ENCODE results near the gene NFKB2. TPM values are rescaled to one million over a fixed set of nuclear protein-coding genes. Genes with fewer than 3 reads are reported as not detected.

The NFKB2 gene
- total and polyA plus RNA-seq, 2 of the 8 experiments (the other 6 are each of a cell fraction or from before 2014, with no cell fraction given): 20.4 to 31.4 TPM

GRCh38 chr10:102395400-102396316, at the start of gene NFKB2 (continued):
- TF ChIP-seq ATF3 (IDR thresholded peaks at IDR 0.05; ENCODE audit: insufficient read depth, low read depth, low read length) (no peak), TEAD4 (IDR thresholded peaks at IDR 0.05; ENCODE audit: low read depth, low read length) (peak; percentile 61; the same call in 1 of the 2 replicates), FOSL1 (IDR thresholded peaks at IDR 0.05; ENCODE audit: insufficient read depth, low read depth, low read length) (no peak), CTCF (IDR thresholded peaks at IDR 0.05; ENCODE audit: control extremely low read depth in 1 of 3, insufficient read depth in 1 of 3, low read depth in 1 of 3, low read length in 3 of 3) (no peak), PHF8 (conservative IDR thresholded peaks at IDR 0.05; ENCODE audit: low read depth, low read length) (no peak), BRCA1 (IDR thresholded peaks at IDR 0.05; ENCODE audit: low read depth, low read length) (no peak), CHD2 (IDR thresholded peaks at IDR 0.05; ENCODE audit: low read length) (peak; percentile 21; the same call in 1 of the 2 replicates), TCF12 (IDR thresholded peaks at IDR 0.05; ENCODE audit: low read depth, low read length) (no peak), CREB1 (IDR thresholded peaks at IDR 0.05) (peak; percentile 94), E2F6 (IDR thresholded peaks at IDR 0.05) (no peak), BCL11A (IDR thresholded peaks at IDR 0.05; ENCODE audit: low read depth in 2 of 2, low read length in 2 of 2) (no peak), SUZ12 (IDR thresholded peaks at IDR 0.05; ENCODE audit: low read length) (no peak), KDM4A (IDR thresholded peaks at IDR 0.05; ENCODE audit: low read depth, low read length, severe bottlenecking) (peak; percentile 34), RAD21 (IDR thresholded peaks at IDR 0.05 in 1 of 2, conservative IDR thresholded peaks at IDR 0.05 in 1 of 2; ENCODE audit: low read depth in 2 of 2, low read length in 2 of 2) (no peak), TBP (IDR thresholded peaks at IDR 0.05; ENCODE audit: low read depth, low read length) (peak; percentile 38; the same call in 1 of the 2 replicates), MAFK (IDR thresholded peaks at IDR 0.05; ENCODE audit: low read depth, low read length) (no peak), BACH1 (IDR thresholded peaks at IDR 0.05; ENCODE audit: low read length) (no peak), NANOG (IDR thresholded peaks at IDR 0.05; ENCODE audit: insufficient read depth, low read depth, low read length, poor library complexity, severe bottlenecking) (no peak), RBBP5 (IDR thresholded peaks at IDR 0.05; ENCODE audit: borderline replicate concordance, low read depth, low read length) (no peak), JUND (IDR thresholded peaks at IDR 0.05; ENCODE audit: low read length) (no peak)
